Thoracic aorta (tissue), 2 donors: ENCODE results near the gene ADGB. TPM values are rescaled to one million over a fixed set of nuclear protein-coding genes. Genes with fewer than 3 reads are reported as not detected.

Source experiments
- ATAC-seq: fragments of 150-250 bp; one replicate; pipeline ENCODE4 v1.8.0; 2017; ENCODE audit warnings: low read depth; ENCODE audit not compliant: insufficient number of reproducible peaks, low FRiP score
- DNase-seq: peaks from one replicate; pipeline ENCODE4 v3.0.0-alpha.2; 2020; ENCODE audit warnings: low spot score
- H3K27ac ChIP-seq, 2 donors: fragments of 200-600 bp; sonication (generic); 1 replicate in 1 of 2; 2 replicates in 1 of 2; pipeline ENCODE4 v1.5.1; 2016; ENCODE audit warnings: mild to moderate bottlenecking in 2 of 2, moderate library complexity in 2 of 2
- H3K27me3 ChIP-seq: fragments of 200-600 bp; sonication (generic); replicated peaks from 2 replicates; pipeline ENCODE4 v1.6.0; 2016; ENCODE audit warnings: mild to moderate bottlenecking; ENCODE audit not compliant: insufficient read depth
- H3K36me3 ChIP-seq: fragments of 200-600 bp; sonication (generic); one replicate; pipeline ENCODE4 v1.5.1; 2016
- H3K4me1 ChIP-seq, 2 donors: fragments of 200-600 bp; sonication (generic); 1 replicate in 1 of 2; 2 replicates in 1 of 2; pipeline versions ENCODE4 v1.5.1 to v1.6.0; 2016; ENCODE audit warnings: low read depth in 2 of 2, mild to moderate bottlenecking in 1 of 2; ENCODE audit not compliant: control insufficient read depth in 1 of 2
- H3K4me3 ChIP-seq: fragments of 200-600 bp; sonication (generic); 2 replicates; pipeline ENCODE4 v1.5.1; 2016; ENCODE audit warnings: mild to moderate bottlenecking
- H3K9me3 ChIP-seq: fragments of 200-600 bp; sonication (generic); 2 replicates; pipeline ENCODE4 v1.5.1; 2016
- CTCF ChIP-seq: fragments of 200-600 bp; sonication (generic); IDR thresholded peaks from one replicate; pipeline ENCODE4 v1.5.1; 2019; ENCODE audit warnings: antibody characterized with exemption
- total RNA-seq, 2 donors: library from RNA; depleted of rRNA; stranded (reverse); fragments of >200 nt; gene quantifications; one replicate each; pipeline versions ENCODE4 v1.1.0 to v1.2.3, GENCODE V29; 2016

The ADGB gene
- total RNA-seq, 2 donors from 2014 or later: not detected

- DNase-seq (no peak), ATAC-seq (no peak)
- no peak overlapping the region for H3K4me3 ChIP-seq
- H3K4me1 ChIP-seq: no peaks in the 10 kb centered on the region
- no peaks in the 10 kb centered on the region for H3K9me3 ChIP-seq
- H3K27me3 ChIP-seq: no peaks in the 10 kb centered on the region
- no peaks in the 10 kb centered on the region for H3K36me3 ChIP-seq
- no peak overlapping the region for H3K27ac ChIP-seq
- no peak for TF ChIP-seq CTCF
Observed at GRCh38 chr6:146587459-146587858, 11.3 kb upstream of the ADGB start.

- DNase-seq (no peak), ATAC-seq (no peak)
- no peaks in the 10 kb centered on the region for H3K27me3 ChIP-seq
- TF ChIP-seq CTCF: no peak
- no peaks in the 10 kb centered on the region for H3K4me1 ChIP-seq
- no peaks in the 10 kb centered on the region for H3K36me3 ChIP-seq
- H3K9me3 ChIP-seq: no peaks in the 10 kb centered on the region
- H3K4me3 ChIP-seq: no peak overlapping the region
- no peak overlapping the region for H3K27ac ChIP-seq
Observed at GRCh38 chr6:146590492-146590891, 8.3 kb upstream of the ADGB start.

- Histone ChIP-seq H3K27ac (no peak overlapping the region), H3K4me1 (peaks cover 0 to 4% of the 10 kb centered on the region in 2 donors), H3K27me3 (no peaks in the 10 kb centered on the region), H3K9me3 (no peaks in the 10 kb centered on the region), H3K4me3 (no peak overlapping the region), H3K36me3 (no peaks in the 10 kb centered on the region)
- no peak for ATAC-seq
- DNase-seq: no peak
- TF ChIP-seq CTCF: no peak
Observed at GRCh38 chr6:146592451-146592850, 6.3 kb upstream of the ADGB start.

GRCh38 chr6:146593986-146594385, 4.8 kb upstream of the ADGB start:
- Histone ChIP-seq H3K4me1 (peaks cover 0 to 4% of the 10 kb centered on the region in 2 donors), H3K4me3 (no peak overlapping the region), H3K9me3 (no peaks in the 10 kb centered on the region), H3K27me3 (no peaks in the 10 kb centered on the region), H3K27ac (no peak overlapping the region), H3K36me3 (no peaks in the 10 kb centered on the region)
- no peak for ATAC-seq
- no peak for DNase-seq
- TF ChIP-seq CTCF: no peak

- H3K4me1 ChIP-seq: peaks cover 0 to 4% of the 10 kb centered on the region in 2 donors
- TF ChIP-seq CTCF: no peak
- no peak for DNase-seq
- H3K9me3 ChIP-seq: no peaks in the 10 kb centered on the region
- H3K4me3 ChIP-seq: no peak overlapping the region
- H3K27ac ChIP-seq: no peak overlapping the region
- ATAC-seq: no peak
- H3K27me3 ChIP-seq: no peaks in the 10 kb centered on the region
- no peaks in the 10 kb centered on the region for H3K36me3 ChIP-seq
Observed at GRCh38 chr6:146594495-146594894, 4.3 kb upstream of the ADGB start.
